Measurements from ENCODE around the gene PTPRC. TPM values are rescaled to one million over a fixed set of nuclear protein-coding genes. Genes with fewer than 3 reads are reported as not detected.

Gene PTPRC
- total RNA-seq, 1 donor from 2014 or later: 0.29 TPM

GRCh38 chr1:198637157-198637556, 1.7 kb upstream of the PTPRC start:
- Histone ChIP-seq H3K36me3 (ENCODE audit: control insufficient read depth, insufficient read depth, low read length) (no peaks in the 10 kb centered on the region), H3K4me3 (ENCODE audit: low read depth, low read length) (no peak overlapping the region), H3K27me3 (ENCODE audit: control insufficient read depth, insufficient read depth, low read length) (no peaks in the 10 kb centered on the region)
- no peak for DNase-seq (ENCODE audit: low read depth)
- no peak for TF ChIP-seq CTCF (IDR thresholded peaks at IDR 0.05; ENCODE audit: insufficient read depth, low read length, poor library complexity, severe bottlenecking)

- Histone ChIP-seq H3K4me3 (ENCODE audit: low read depth, low read length) (no peak overlapping the region), H3K36me3 (ENCODE audit: control insufficient read depth, insufficient read depth, low read length) (no peaks in the 10 kb centered on the region), H3K27me3 (ENCODE audit: control insufficient read depth, insufficient read depth, low read length) (no peaks in the 10 kb centered on the region)
- TF ChIP-seq CTCF (IDR thresholded peaks at IDR 0.05; ENCODE audit: insufficient read depth, low read length, poor library complexity, severe bottlenecking): no peak
- no peak for DNase-seq (ENCODE audit: low read depth)
Observed at GRCh38 chr1:198637916-198638437, 863 bp upstream of the PTPRC start.

- TF ChIP-seq CTCF (IDR thresholded peaks at IDR 0.05; ENCODE audit: insufficient read depth, low read length, poor library complexity, severe bottlenecking): no peak
- no peak for DNase-seq (ENCODE audit: low read depth)
- Histone ChIP-seq H3K36me3 (ENCODE audit: control insufficient read depth, insufficient read depth, low read length) (no peaks in the 10 kb centered on the region), H3K27me3 (ENCODE audit: control insufficient read depth, insufficient read depth, low read length) (no peaks in the 10 kb centered on the region), H3K4me3 (ENCODE audit: low read depth, low read length) (no peak overlapping the region)
Observed at GRCh38 chr1:198638441-198638840, 399 bp upstream of the PTPRC start.

- H3K36me3 ChIP-seq (ENCODE audit: control insufficient read depth, insufficient read depth, low read length): no peaks in the 10 kb centered on the region
- H3K27me3 ChIP-seq (ENCODE audit: control insufficient read depth, insufficient read depth, low read length): no peaks in the 10 kb centered on the region
- H3K4me3 ChIP-seq (ENCODE audit: low read depth, low read length): no peak overlapping the region
- DNase-seq (ENCODE audit: low read depth): no peak
- TF ChIP-seq CTCF (IDR thresholded peaks at IDR 0.05; ENCODE audit: insufficient read depth, low read length, poor library complexity, severe bottlenecking): no peak
Observed at GRCh38 chr1:198639671-198640143, 867 bp downstream of the PTPRC start.

- DNase-seq (ENCODE audit: low read depth): no peak
- H3K4me3 ChIP-seq (ENCODE audit: low read depth, low read length): no peak overlapping the region
- no peak for TF ChIP-seq CTCF (IDR thresholded peaks at IDR 0.05; ENCODE audit: insufficient read depth, low read length, poor library complexity, severe bottlenecking)
- H3K27me3 ChIP-seq (ENCODE audit: control insufficient read depth, insufficient read depth, low read length): no peaks in the 10 kb centered on the region
- no peaks in the 10 kb centered on the region for H3K36me3 ChIP-seq (ENCODE audit: control insufficient read depth, insufficient read depth, low read length)
Observed at GRCh38 chr1:198640174-198640573, 1.3 kb downstream of the PTPRC start.

- DNase-seq (ENCODE audit: low read depth): no peak
- no peaks in the 10 kb centered on the region for H3K36me3 ChIP-seq (ENCODE audit: control insufficient read depth, insufficient read depth, low read length)
- H3K27me3 ChIP-seq (ENCODE audit: control insufficient read depth, insufficient read depth, low read length): no peaks in the 10 kb centered on the region
- no peak for TF ChIP-seq CTCF (IDR thresholded peaks at IDR 0.05; ENCODE audit: insufficient read depth, low read length, poor library complexity, severe bottlenecking)
- H3K4me3 ChIP-seq (ENCODE audit: low read depth, low read length): no peak overlapping the region
Observed at GRCh38 chr1:198641501-198641900, 2.7 kb downstream of the PTPRC start.
